GM12878 (cell line): ENCODE results near the gene RASSF8. TPM values are rescaled to one million over a fixed set of nuclear protein-coding genes. Genes with fewer than 3 reads are reported as not detected.

ENCODE experiments used
- BRCA1 ChIP-seq: IDR thresholded peaks from 2 replicates; pipeline ENCODE4 v1.6.1; 2011; ENCODE audit warnings: low read depth, low read length, improper control_type of control experiment
- CBFB ChIP-seq: IDR thresholded peaks from 2 replicates; pipeline ENCODE4 v1.6.1; 2016; ENCODE audit warnings: antibody characterized with exemption, low read depth
- CEBPB ChIP-seq, 2 experiments: fragments of 150-350 bp in 1 of 2; IDR thresholded peaks; 2 replicates each; pipeline ENCODE4 v1.6.1; 2012 to 2014; ENCODE audit warnings: low read depth in 2 of 2, low read length in 2 of 2, borderline replicate concordance in 1 of 2, inconsistent platforms in 1 of 2
- CUX1 ChIP-seq: IDR thresholded peaks from 2 replicates; pipeline ENCODE4 v1.6.1; 2012; ENCODE audit warnings: improper control_type of control experiment, low read depth, low read length; ENCODE audit not compliant: insufficient replicate concordance
- IKZF1 ChIP-seq: fragments of 450-650 bp; conservative IDR thresholded peaks from 2 replicates; pipeline ENCODE4 v1.6.1; 2017; ENCODE audit warnings: antibody characterized with exemption, mild to moderate bottlenecking
- IKZF2 ChIP-seq, 2 experiments: fragments of 450-650 bp; IDR thresholded peaks; 2 replicates each; pipeline ENCODE4 v1.6.1; 2017; ENCODE audit warnings: mild to moderate bottlenecking in 2 of 2, moderate library complexity in 2 of 2
- LARP7 ChIP-seq: fragments of 450-650 bp; IDR thresholded peaks from 2 replicates; pipeline ENCODE4 v1.6.1; 2017; ENCODE audit warnings: mild to moderate bottlenecking
- MEF2B ChIP-seq: fragments of 450-650 bp; IDR thresholded peaks from 2 replicates; pipeline ENCODE4 v1.6.1; 2018; ENCODE audit warnings: mild to moderate bottlenecking, moderate library complexity; ENCODE audit not compliant: partially characterized antibody, poor library complexity, severe bottlenecking
- MLLT1 ChIP-seq: fragments of 450-650 bp; IDR thresholded peaks from 2 replicates; pipeline ENCODE4 v1.6.1; 2016; ENCODE audit warnings: mild to moderate bottlenecking
- MYC ChIP-seq: IDR thresholded peaks from 2 replicates; pipeline ENCODE4 v1.6.1; 2011; ENCODE audit warnings: mild to moderate bottlenecking, low read length, moderate library complexity, inconsistent platforms; ENCODE audit not compliant: insufficient read depth, insufficient replicate concordance, insufficient read length, severe bottlenecking
- NFIC ChIP-seq: IDR thresholded peaks from 2 replicates; pipeline ENCODE4 v1.6.1; 2012; ENCODE audit warnings: low read depth, mild to moderate bottlenecking, inconsistent platforms, low read length, moderate library complexity
- NRF1 ChIP-seq: conservative IDR thresholded peaks from 2 replicates; pipeline ENCODE4 v1.6.1; 2011; ENCODE audit warnings: mild to moderate bottlenecking, low read depth, low read length, improper control_type of control experiment
- REST ChIP-seq: IDR thresholded peaks from 2 replicates; pipeline ENCODE4 v1.6.1; 2012; ENCODE audit warnings: mild to moderate bottlenecking, low read depth, low read length
- SMAD1 ChIP-seq: fragments of 450-650 bp; IDR thresholded peaks from 2 replicates; pipeline ENCODE4 v1.6.1; 2018; ENCODE audit warnings: mild to moderate bottlenecking, low read depth; ENCODE audit not compliant: partially characterized antibody
- ZBTB33 ChIP-seq: fragments of 450-650 bp; IDR thresholded peaks from 2 replicates; pipeline ENCODE4 v1.6.1; 2017; ENCODE audit warnings: mild to moderate bottlenecking
- ZZZ3 ChIP-seq: IDR thresholded peaks from 2 replicates; pipeline ENCODE4 v1.6.1; 2011; ENCODE audit warnings: low read depth; ENCODE audit not compliant: control insufficient read depth, insufficient read length
- polyA plus RNA-seq, 11 experiments: library from polyadenylated mRNA; depleted of rRNA in 4 of 11; unstranded in 6 of 11; stranded (reverse) in 5 of 11; fragments of >200 nt; fragmentation: Nextera tagmentation in 4 of 11; fragmentation: Illumina TruSeq in 1 of 11; extraction: Ambion mirVana in 4 of 11; extraction: Trizol in 1 of 11; gene quantifications; 1 replicate in 1 of 11; 2 replicates in 10 of 11; pipeline versions ENCODE4 v1.2.1 to v1.2.3, GENCODE V29; 2011 to 2016; ENCODE audit warnings: inconsistent platforms in 2 of 11, missing spikeins in 2 of 11, low read depth in 1 of 11
- total RNA-seq, 4 experiments: library from RNA; depleted of rRNA in 3 of 4; stranded (reverse); fragments of >200 nt in 3 of 4; fragmentation: Illumina TruSeq in 1 of 4; extraction: Trizol in 1 of 4; gene quantifications; 2 replicates each; pipeline versions ENCODE4 v1.2.1 to v1.2.3, GENCODE V29; 2013 to 2021

Gene RASSF8
- total and polyA plus RNA-seq, 10 of the 15 experiments (the other 5 are each of a cell fraction or from before 2014, with no cell fraction given) = 0.06 to 0.18 (median 0.08) TPM; not detected in 6

GRCh38 chr12:26113853-26114719, 155.6 kb downstream of the RASSF8 start (continued):
- TF ChIP-seq ZBTB33 (no peak), NFIC (no peak), LARP7 (0 out of 2 replicates have a peak, but pooled peaks have one; percentile 30), ZZZ3 (no peak), SMAD1 (no peak), CEBPB (IDR thresholded peaks at IDR 0.05; ENCODE audit: borderline replicate concordance in 1 of 2, low read depth in 2 of 2, low read length in 2 of 2) (no peak), NRF1 (0 out of 2 replicates have a peak, but pooled peaks have one; percentile 22), IKZF2 (IDR thresholded peaks at IDR 0.05) (peak; percentile 49 to 71; a peak in 2 of 4 replicates), MYC (no peak), CUX1 (no peak), MLLT1 (no peak), IKZF1 (peak; percentile 91), MEF2B (peak; percentile 92), REST (no peak), BRCA1 (no peak), CBFB (no peak)
